Nephron (organoid): ENCODE results near the gene PNMA1.

Experiments used
- H3K27ac Mint-ChIP-seq, 3 experiments: 2 replicates each; pipeline ENCODE4 v1.8.0; 2020; ENCODE audit warnings: mixed read lengths in 3 of 3, mild to moderate bottlenecking in 2 of 3, moderate library complexity in 1 of 3
- H3K27me3 Mint-ChIP-seq: 2 replicates; pipeline ENCODE4 v1.8.0; 2021; ENCODE audit warnings: low read depth, mild to moderate bottlenecking, moderate library complexity, mixed read lengths
- H3K36me3 Mint-ChIP-seq: 2 replicates; pipeline ENCODE4 v1.8.0; 2020; ENCODE audit warnings: low read depth, mixed read lengths
- H3K4me1 Mint-ChIP-seq: 2 replicates; pipeline ENCODE4 v1.8.0; 2020; ENCODE audit warnings: mixed read lengths
- H3K4me3 Mint-ChIP-seq, 3 experiments: 2 replicates each; pipeline ENCODE4 v1.8.0; 2020; ENCODE audit warnings: mild to moderate bottlenecking in 3 of 3, mixed read lengths in 3 of 3, moderate library complexity in 2 of 3
- H3K9me3 Mint-ChIP-seq: 2 replicates; pipeline ENCODE4 v1.8.0; 2020; ENCODE audit warnings: mixed read lengths
- TF ChIP-seq, protein P1 (sequence below), 3 experiments: fragments of 200-600 bp; sonication (generic); IDR thresholded peaks; one replicate each; pipeline ENCODE4 v1.5.0; 2021; ENCODE audit warnings: antibody characterized with exemption in 3 of 3; ENCODE audit not compliant: unreplicated experiment in 3 of 3

PNMA1 gene

DNA sequence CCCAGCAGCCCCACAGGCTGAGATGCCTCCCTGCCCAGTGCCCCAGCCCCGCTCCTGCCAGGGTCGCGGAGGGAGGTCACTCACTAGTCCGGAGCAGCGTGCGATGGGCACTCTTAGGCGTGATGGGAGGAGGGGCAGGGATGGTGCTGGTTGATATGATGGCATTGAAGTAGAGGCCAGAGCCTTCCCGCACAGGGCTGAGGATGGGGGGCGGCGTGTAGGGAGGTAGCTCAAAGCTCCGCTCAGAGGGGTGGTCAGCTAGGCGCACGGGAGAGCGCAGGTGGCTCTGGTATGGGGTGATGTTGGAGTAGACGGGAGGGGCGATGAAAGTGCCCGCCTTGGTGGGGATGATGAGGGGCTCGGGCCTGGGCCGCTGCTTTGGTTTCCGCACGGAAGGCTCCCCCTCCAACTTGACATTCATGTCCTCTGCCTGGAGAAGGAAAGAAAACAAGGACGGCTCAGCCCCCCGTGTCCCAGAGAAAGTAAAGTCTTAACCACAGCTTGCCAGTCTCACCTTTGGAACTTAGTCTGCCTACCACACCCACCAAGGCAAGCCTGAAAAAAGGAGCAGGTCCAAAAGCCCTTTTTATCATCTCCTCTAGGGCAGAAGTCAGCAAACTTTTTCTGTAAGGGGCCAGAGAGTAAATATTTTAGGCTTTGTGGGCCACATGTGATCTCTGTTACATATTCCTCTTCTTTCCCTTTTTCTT lies 15.5 kb upstream of the PNMA1 start:
- Mint-ChIP-seq H3K9me3 (no peaks in the 10 kb centered on the region), H3K36me3 (peaks cover 46% of the 10 kb centered on the region), H3K27ac (peak overlapping the region in 2 of 3 experiments; percentile 35 to 44), H3K4me3 (no peak overlapping the region), H3K27me3 (no peaks in the 10 kb centered on the region), H3K4me1 (peaks cover 29% of the 10 kb centered on the region)
- TF ChIP-seq, protein P1, sequence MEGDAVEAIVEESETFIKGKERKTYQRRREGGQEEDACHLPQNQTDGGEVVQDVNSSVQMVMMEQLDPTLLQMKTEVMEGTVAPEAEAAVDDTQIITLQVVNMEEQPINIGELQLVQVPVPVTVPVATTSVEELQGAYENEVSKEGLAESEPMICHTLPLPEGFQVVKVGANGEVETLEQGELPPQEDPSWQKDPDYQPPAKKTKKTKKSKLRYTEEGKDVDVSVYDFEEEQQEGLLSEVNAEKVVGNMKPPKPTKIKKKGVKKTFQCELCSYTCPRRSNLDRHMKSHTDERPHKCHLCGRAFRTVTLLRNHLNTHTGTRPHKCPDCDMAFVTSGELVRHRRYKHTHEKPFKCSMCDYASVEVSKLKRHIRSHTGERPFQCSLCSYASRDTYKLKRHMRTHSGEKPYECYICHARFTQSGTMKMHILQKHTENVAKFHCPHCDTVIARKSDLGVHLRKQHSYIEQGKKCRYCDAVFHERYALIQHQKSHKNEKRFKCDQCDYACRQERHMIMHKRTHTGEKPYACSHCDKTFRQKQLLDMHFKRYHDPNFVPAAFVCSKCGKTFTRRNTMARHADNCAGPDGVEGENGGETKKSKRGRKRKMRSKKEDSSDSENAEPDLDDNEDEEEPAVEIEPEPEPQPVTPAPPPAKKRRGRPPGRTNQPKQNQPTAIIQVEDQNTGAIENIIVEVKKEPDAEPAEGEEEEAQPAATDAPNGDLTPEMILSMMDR (IDR thresholded peaks at IDR 0.05; ENCODE audit: unreplicated experiment in 3 of 3) = no peak

DNA sequence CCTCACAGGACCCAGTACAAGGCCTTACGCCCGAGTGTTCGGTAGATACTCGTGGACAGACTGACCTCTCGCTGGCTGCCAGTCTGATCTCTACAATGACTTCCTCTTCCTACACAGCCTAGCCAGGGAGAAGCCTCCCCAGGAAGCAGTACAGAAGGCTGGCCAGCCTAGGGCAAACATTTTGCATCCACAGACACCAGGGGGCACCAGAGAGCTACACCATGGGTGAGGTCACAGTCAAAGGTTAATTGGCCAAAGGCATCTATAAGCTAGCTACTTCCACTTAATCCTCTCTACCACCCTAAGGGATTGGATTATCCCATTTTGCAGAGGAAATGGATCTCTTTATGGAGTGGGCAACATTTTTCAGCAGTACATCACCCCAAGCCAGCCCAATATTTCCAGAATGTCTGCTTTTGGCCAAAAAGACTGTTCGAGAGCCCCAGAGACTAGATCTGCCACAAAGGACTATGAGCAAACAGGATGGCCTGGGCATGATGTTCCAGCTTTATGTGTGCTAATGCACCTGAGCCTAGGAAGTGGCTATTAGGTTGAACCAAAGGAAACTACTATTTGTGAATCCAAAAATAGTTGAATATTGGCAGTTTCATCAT lies 14.6 kb upstream of the PNMA1 start:
- no peaks in the 10 kb centered on the region for H3K27me3 Mint-ChIP-seq
- H3K4me3 Mint-ChIP-seq = no peak overlapping the region
- peaks cover 38% of the 10 kb centered on the region for H3K4me1 Mint-ChIP-seq
- no peaks in the 10 kb centered on the region for H3K9me3 Mint-ChIP-seq
- peak overlapping the region; percentile 35 to 87 (median 57) for H3K27ac Mint-ChIP-seq
- peaks cover 45% of the 10 kb centered on the region for H3K36me3 Mint-ChIP-seq
- TF ChIP-seq, protein P1 (IDR thresholded peaks at IDR 0.05; ENCODE audit: unreplicated experiment in 3 of 3) = peak; percentile 81 to 95 (median 90)

DNA sequence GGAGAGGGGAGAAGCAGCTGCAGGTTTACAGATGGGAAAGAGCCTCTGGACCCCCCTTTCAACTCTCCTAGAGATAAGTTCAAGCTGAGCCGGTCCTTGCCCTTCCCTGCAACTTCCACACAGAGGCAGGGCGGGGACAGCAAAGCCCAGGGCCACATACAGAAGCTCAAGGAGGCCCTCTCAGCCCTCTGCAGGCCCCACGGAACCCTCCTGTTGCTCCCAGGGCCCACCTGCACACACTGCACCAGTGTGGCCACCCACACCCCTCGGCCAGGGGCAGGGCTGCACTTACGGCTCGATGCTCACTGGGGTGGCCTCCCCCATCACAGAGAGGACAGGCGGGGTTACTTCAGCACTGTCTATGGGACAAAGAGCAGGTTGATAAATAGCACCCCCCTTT lies 13.0 kb upstream of the PNMA1 start:
- no peaks in the 10 kb centered on the region for H3K9me3 Mint-ChIP-seq
- H3K27ac Mint-ChIP-seq = peak overlapping the region in 1 of 3 experiments; percentile 29
- H3K4me3 Mint-ChIP-seq = no peak overlapping the region
- H3K36me3 Mint-ChIP-seq = peaks cover 59% of the 10 kb centered on the region
- no peaks in the 10 kb centered on the region for H3K27me3 Mint-ChIP-seq
- TF ChIP-seq, protein P1 (IDR thresholded peaks at IDR 0.05; ENCODE audit: unreplicated experiment in 3 of 3) = no peak
- H3K4me1 Mint-ChIP-seq = peaks cover 45% of the 10 kb centered on the region

DNA sequence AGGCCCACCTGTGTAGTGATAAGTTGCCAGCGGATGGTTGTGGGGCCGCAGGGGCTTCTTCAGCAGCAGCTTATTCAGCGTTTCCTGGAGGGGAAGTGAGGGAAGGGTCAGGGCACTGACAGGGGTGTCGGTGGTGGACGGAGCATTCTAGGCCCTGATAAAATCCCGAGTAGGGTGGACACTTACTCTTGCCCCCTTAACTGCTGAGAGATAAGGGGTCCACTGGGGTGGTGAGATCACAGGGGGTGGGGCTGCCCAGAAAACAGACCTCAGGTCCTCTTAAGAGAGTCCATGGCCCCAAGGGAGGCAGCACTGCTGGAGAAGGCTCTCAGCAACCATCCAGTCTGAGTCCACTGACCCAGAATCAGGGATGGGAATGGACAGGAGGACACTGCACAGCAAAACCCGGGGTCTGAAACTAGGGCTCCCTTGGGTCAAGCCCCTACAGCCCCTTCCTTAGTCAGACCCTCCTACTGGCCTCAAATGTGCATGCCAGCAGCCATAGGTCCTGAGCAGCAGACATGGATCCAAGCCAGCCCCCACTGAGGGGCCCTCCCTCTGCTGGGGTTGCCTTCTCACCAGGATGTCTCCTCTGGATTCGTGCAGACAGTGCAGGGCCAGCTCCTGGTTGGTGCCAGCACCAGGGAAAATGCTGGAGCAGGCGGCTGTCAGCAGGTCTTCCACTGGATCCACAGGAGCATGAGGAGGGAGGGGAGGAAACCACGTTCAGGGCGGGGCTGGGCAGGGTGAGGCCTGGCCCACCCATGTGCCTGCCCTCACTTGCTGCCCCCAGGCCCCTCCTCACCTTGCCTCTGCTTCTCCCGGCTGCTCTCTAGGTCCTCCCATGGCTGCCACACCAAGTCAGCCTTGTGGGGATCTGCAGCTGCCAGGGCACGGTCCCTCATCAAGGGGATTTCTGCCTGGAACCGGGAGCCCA lies 12.1 kb upstream of the PNMA1 start:
- TF ChIP-seq, protein P1 (IDR thresholded peaks at IDR 0.05; ENCODE audit: unreplicated experiment in 3 of 3) = no peak
- H3K27ac Mint-ChIP-seq = peak overlapping the region in 1 of 3 experiments; percentile 66
- no peak overlapping the region for H3K4me3 Mint-ChIP-seq
- H3K4me1 Mint-ChIP-seq = peaks cover 50% of the 10 kb centered on the region
- no peaks in the 10 kb centered on the region for H3K27me3 Mint-ChIP-seq
- H3K36me3 Mint-ChIP-seq = peaks cover 63% of the 10 kb centered on the region
- no peaks in the 10 kb centered on the region for H3K9me3 Mint-ChIP-seq

DNA sequence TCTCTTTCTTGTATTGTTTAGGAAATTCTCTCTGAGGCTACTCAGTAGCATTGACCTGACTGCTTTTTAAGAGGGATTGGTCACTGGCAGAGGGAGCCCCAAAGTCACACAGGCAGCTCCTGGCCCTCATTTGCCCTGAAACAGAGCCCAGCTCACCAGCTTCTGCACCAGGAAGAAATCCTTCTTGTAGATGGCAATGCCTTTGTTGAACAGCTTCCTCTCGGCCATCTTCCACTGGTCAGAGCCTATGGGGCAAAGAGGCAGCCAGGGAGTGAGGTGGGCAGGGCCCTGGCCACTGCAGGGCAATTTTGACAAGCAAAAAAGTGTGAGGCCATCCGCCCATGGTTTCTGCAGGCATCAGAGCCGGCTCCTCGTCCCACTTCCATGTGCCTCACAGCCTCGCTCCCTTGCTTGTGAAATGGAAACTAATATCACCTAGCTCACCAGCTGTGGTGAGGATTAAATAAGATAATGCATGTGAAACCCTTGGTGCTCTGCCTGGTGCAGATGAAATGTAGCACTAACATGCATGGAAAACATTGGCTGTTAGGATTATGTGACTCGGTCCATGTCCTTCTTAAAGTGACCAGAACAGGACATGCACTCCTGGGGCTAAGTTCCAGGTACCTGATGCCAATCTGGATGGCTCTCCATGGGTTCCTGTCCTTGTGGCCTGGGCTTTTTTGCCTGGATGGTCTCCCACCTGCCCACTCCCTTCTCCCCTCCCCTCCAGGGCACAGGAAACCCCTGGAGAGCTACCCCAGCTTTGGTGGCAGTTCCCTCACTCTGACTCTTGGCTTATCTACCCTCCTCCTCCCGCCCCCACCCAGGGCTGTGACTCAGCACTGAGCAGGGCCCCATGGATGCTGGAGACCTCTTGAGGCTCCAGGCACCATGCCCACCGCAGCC lies 11.2 kb upstream of the PNMA1 start:
- peaks cover 65% of the 10 kb centered on the region for H3K36me3 Mint-ChIP-seq
- H3K4me1 Mint-ChIP-seq = peaks cover 50% of the 10 kb centered on the region
- no peaks in the 10 kb centered on the region for H3K9me3 Mint-ChIP-seq
- peak overlapping the region; percentile 87 to 92 (median 91) for H3K27ac Mint-ChIP-seq
- no peaks in the 10 kb centered on the region for H3K27me3 Mint-ChIP-seq
- no peak overlapping the region for H3K4me3 Mint-ChIP-seq
- TF ChIP-seq, protein P1 (IDR thresholded peaks at IDR 0.05; ENCODE audit: unreplicated experiment in 3 of 3) = no peak
